GM06990 (cell line): Measurements from ENCODE around the gene YEATS2.
"Not testable (repeated sequence)": the region's sequence is repeated elsewhere in the genome, so short reads cannot be mapped to it uniquely, and the experiment has no call there.

Source experiments
- DNase-seq: peaks from one replicate; pipeline ENCODE4 v3.0.0-alpha.2; 2011; ENCODE audit not compliant: insufficient read length; ENCODE audit errors: extremely low read depth
- H3K27me3 ChIP-seq: replicated peaks from 2 replicates; pipeline ENCODE4 v1.6.0; 2011; ENCODE audit warnings: low read length; ENCODE audit not compliant: control insufficient read depth, insufficient read depth
- H3K36me3 ChIP-seq: 2 replicates; pipeline ENCODE4 v1.5.1; 2011; ENCODE audit warnings: low read length; ENCODE audit not compliant: control insufficient read depth, insufficient read depth
- H3K4me3 ChIP-seq: replicated peaks from 2 replicates; pipeline ENCODE4 v1.5.1; 2011; ENCODE audit warnings: low read depth, mild to moderate bottlenecking, control low read depth, low read length
- TF ChIP-seq, protein P1 (sequence below): IDR thresholded peaks from 2 replicates; pipeline ENCODE4 v1.5.1; 2011; ENCODE audit warnings: low read length, control low read depth, mild to moderate bottlenecking, inconsistent platforms; ENCODE audit not compliant: insufficient read depth, poor library complexity, severe bottlenecking

The YEATS2 gene

DNA sequence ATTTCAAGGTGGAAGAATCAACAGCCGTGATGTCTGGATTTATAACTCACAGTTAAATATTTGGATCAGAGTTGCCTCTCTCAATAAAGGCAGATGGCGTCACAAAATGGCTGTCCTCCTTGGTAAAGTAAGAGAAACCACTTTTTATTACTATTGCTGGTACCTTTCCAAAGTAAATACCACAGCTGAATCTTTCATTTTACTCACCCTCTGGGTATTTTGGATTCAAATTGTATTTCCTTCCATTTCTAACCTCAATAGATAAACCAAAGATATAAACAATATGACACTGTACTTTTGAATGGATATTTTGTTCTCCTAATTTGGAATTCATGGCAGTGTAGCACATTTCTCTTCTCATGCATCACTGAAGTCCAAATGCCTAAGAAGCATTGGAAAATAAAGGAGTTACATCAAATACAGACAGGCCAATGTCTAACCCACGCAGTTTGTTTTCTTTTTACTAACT lies 32.6 kb upstream of the YEATS2 start:
- no peak for DNase-seq
- Histone ChIP-seq H3K27me3 (no peaks in the 10 kb centered on the region), H3K36me3 (no peaks in the 10 kb centered on the region), H3K4me3 (no peak overlapping the region)
- TF ChIP-seq, protein P1, sequence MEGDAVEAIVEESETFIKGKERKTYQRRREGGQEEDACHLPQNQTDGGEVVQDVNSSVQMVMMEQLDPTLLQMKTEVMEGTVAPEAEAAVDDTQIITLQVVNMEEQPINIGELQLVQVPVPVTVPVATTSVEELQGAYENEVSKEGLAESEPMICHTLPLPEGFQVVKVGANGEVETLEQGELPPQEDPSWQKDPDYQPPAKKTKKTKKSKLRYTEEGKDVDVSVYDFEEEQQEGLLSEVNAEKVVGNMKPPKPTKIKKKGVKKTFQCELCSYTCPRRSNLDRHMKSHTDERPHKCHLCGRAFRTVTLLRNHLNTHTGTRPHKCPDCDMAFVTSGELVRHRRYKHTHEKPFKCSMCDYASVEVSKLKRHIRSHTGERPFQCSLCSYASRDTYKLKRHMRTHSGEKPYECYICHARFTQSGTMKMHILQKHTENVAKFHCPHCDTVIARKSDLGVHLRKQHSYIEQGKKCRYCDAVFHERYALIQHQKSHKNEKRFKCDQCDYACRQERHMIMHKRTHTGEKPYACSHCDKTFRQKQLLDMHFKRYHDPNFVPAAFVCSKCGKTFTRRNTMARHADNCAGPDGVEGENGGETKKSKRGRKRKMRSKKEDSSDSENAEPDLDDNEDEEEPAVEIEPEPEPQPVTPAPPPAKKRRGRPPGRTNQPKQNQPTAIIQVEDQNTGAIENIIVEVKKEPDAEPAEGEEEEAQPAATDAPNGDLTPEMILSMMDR: no peak

DNA sequence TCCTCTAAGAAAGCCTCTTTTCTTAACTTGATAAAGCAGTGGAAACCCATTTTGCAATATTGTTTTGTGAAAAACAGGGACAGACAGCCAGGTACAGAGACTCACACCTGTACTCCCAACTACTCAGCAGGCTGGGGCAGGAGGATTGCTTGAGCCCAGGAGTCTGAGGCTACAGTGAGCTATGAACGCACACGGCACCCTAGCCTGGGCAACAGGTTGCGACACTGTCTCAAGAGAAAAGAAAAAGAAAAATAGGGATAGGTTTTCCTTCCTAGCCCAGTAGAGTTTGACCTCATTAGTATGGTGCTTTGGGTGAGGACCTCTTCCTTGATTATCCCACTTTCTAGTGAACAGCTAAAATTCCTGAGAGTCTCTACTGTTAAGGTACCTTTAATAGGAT lies 17.5 kb upstream of the YEATS2 start:
- DNase-seq: no peak
- Histone ChIP-seq H3K4me3 (no peak overlapping the region), H3K27me3 (no peaks in the 10 kb centered on the region), H3K36me3 (no peaks in the 10 kb centered on the region)
- TF ChIP-seq, protein P1: no peak

DNA sequence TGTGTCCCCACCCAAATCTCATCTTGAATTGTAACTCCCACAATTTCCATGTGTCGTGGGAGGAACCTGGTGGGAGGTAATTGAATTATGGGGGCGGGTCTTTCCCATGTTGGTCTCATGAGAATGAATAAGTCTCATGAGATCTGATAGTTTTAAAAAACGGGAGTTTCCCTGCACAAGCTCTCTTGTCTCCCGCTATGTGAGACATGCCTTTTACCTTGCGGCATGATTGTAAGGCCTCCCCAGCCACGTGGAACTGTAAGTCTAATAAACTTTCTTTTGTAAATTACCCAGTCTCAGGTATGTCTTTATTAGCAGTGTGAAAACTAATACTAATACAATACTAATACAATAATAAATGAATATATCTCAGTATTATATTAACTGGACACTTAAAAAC lies 9.9 kb upstream of the YEATS2 start:
- no peak for DNase-seq
- no peaks in the 10 kb centered on the region for H3K36me3 ChIP-seq
- H3K27me3 ChIP-seq: no peaks in the 10 kb centered on the region
- TF ChIP-seq, protein P1: no peak
- H3K4me3 ChIP-seq: no peak overlapping the region

DNA sequence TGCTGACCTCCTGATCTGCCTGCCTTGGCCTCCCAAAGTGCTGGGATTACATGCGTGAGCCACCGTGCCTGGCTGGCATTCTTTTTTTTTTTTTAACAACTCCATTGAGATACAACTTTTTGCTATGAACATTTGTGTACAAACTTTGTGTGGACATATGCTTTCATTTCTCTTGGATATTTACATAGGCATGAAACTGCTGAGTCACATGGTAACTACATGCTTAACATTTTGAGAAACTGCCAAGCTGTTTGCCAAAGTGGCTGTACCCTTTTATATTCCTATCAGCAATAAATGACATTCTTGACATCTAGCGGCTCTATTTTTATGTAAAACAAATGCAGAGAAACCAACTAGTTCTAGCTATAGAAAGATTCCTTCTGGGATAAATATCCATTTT lies 8.7 kb upstream of the YEATS2 start:
- DNase-seq: no peak
- TF ChIP-seq, protein P1: no peak

DNA sequence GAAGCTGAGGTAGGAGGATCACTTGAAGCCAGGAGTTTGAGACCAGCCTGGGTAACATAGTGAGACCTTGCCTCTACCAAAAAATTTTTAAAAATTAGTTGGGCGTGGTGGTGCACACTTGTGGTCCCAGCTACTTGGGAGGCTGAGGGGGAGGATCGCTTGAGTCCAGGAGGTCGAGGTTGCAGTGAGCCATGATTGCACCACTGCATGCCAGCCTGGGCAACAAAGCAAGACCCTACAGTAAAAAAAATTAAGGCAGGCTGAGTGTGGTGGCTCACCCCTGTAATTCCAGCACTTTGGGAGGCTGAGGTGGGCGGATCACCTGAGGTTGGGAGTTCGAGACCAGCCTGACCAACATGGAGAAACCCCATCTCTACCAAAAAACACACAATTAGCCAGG lies 8.0 kb upstream of the YEATS2 start:
- not testable (repeated sequence) for H3K4me3 ChIP-seq, DNase-seq, H3K36me3 ChIP-seq, H3K27me3 ChIP-seq

More for the DNA sequence above, 8.7 kb upstream of the YEATS2 start:
- Histone ChIP-seq H3K4me3 (no peak overlapping the region), H3K36me3 (no peaks in the 10 kb centered on the region), H3K27me3 (no peaks in the 10 kb centered on the region)

DNA sequence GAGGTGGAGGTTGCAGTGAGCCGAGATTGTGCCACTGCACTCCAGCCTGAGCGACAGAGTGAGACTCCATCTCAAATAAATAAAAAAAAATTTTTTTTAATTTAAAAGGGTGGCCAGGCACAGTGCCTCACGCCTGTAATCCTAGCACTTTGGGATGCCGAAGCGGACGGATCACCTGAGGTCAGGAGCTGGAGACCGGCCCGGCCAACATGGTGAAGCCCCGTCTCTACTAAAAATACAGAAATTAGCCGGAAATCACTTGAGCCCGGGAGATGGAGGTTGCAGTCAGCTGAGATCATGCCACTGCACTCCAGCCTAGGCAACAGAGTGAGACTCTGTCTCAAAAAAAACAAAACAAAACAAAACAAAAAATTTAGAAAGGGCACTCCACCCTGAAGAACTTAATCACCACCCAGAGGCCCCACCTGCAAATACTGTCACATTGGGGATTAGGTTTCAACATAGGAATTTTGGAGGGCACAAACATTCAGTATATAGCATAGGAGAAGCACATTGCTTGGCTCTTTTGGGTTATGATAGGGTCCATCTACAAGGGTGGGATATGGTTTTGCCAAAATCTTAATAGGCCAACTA lies 7.1 kb upstream of the YEATS2 start:
- Histone ChIP-seq H3K4me3 (no peak overlapping the region), H3K27me3 (no peaks in the 10 kb centered on the region), H3K36me3 (no peaks in the 10 kb centered on the region)
- no peak for DNase-seq
- TF ChIP-seq, protein P1: no peak
